Right ventricle myocardium superior (tissue), 1 donor: ENCODE results near the gene KCNJ13. TPM values are rescaled to one million over a fixed set of nuclear protein-coding genes. Genes with fewer than 3 reads are reported as not detected.
"Not testable (repeated sequence)": the region's sequence is repeated elsewhere in the genome, so short reads cannot be mapped to it uniquely, and the experiment has no call there.

ENCODE experiments used
- ATAC-seq: fragments of 200-7000 bp; cut with Tn5 transposase; one replicate; pipeline ENCODE4 v1.9.1; 2020; ENCODE audit warnings: mild to moderate bottlenecking; ENCODE audit not compliant: poor library complexity
- DNase-seq: peaks from one replicate; pipeline ENCODE4 v3.0.0-alpha.2; 2020
- intact Hi-C: fragments of 100-400 bp; cut with DNase I; formaldehyde crosslinking; loops from one replicate; pipeline ENCODE4 v1.11.2; 2022
- total RNA-seq: library from RNA; stranded (reverse); fragmentation: NEBNext Ultra II Directional; extraction: Animal tissue kit (Norgen Biotek cat#: 25700); gene quantifications from one replicate; pipeline ENCODE4 v1.2.1, GENCODE V29; 2021
- donor health status: DM: no; HTN: yes; CAD: no; lungs with severe emphysema.

The KCNJ13 gene
- total RNA-seq, 1 donor from 2014 or later, result not detected

GRCh38 chr2:232772531-232772930 lies 3.8 kb downstream of the KCNJ13 start:
- ATAC-seq (no peak), DNase-seq (no peak)
- intact Hi-C loops, result no loop called here

DNA sequence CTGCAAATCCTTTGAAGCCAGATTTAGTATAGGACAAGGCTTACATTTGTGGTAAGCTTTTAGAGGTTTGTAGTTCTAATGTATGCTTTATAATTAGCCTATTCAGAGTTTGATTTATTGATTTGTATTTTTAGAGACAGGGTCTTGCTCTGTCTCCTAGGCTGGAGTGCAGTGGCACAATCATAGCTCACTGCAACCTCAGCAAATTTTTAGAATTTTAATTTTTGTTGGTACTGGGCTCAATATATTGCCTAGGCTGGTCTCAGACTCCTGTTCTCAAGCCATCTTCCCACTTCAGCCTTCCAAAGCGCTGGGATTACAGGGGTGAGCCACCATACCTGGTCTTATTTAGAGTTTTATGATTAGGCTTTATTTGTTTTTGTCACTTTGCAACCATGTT lies 4.5 kb downstream of the KCNJ13 start:
- DNase-seq, result no peak
- no peak for ATAC-seq
- intact Hi-C loops, result no loop called here

- intact Hi-C loops, result no loop called here
- DNase-seq (no peak), ATAC-seq (no peak)
Measured at GRCh38 chr2:232770207-232770606, 6.2 kb downstream of the KCNJ13 start.

DNA sequence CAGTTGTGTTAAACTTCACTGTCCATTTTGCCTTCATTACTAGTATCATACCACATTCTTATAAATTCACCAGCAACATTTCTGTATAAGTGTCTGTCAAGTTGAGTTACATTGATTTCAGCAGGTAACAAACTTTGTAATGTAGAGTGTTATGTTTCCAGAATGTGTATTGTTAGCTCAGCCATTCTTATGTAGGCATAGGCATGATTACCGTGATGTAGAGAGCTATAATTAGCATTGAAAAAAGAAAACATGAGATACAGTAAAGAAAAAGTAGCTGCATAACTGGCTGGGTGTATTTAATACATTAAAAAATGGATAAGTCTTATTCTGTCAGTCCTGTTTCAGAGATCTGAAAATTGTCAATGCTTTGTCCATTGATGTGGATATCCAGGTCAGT lies 8.5 kb downstream of the KCNJ13 start:
- intact Hi-C loops, result no loop called here

DNA sequence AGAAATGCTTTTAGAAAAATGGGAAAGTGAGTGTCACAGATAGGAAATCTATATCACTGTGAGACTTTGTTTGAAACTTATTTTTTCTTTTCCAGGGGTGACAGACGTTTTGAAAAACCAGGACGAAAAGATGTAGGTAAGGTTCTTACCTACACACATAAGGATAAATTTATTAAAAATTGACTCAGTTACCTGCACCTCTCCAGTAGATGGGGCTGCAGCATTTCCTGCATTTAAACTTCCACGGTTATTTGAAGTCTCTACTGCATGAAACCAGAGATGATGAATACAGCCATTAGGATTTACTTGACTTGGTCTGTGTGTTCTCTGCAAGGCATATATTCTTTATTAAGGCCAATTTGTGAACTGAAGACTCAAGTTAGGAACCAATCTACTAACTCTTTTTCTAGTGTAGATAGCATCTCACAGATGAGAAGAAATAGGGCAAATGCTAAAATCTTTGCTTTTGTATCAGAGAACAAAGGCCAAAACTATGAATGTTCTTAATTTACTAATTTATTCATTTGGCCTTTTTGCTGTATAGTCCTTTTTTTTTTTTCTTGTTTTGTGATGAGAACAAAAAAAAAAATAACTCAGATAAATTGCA lies 15.0 kb downstream of the KCNJ13 start:
- DNase-seq, result no peak
- intact Hi-C loops, result no loop called here
- no peak for ATAC-seq

More for the DNA sequence above, 8.5 kb downstream of the KCNJ13 start:
- DNase-seq, result no peak
- ATAC-seq, result no peak

- no peak for ATAC-seq
Measured at GRCh38 chr2:232757905-232758304, 18.5 kb downstream of the KCNJ13 start.

DNA sequence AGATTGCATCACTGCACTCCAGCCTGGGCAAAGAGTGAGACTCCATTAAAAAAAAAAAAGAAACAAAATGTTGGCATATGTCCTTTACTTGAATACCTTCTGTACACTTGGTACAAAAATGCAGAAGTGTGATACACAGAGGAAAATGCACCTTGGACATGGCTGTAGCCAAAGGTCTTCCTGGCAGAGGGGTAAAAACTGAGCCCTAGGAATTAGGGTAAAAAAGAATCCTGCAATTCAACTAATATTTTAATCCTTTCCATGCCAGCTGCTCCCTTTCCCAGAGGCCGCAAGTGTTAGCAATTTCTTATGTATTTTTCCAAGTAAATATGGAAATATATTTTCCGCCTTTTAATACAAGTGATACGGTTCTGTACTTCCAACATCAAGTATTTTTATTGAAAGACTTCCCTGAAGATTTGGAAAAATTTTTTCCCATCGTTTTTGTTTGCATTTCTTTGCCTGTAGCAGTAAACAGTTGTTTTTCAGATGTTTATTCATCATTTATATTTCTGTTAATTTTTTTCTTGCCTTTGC lies 26.2 kb downstream of the KCNJ13 start:
- no peak for ATAC-seq
- intact Hi-C loops, result no loop called here
- no peak for DNase-seq

More at GRCh38 chr2:232757905-232758304, 18.5 kb downstream of the KCNJ13 start:
- DNase-seq, result no peak
- intact Hi-C loops, result no loop called here

DNA sequence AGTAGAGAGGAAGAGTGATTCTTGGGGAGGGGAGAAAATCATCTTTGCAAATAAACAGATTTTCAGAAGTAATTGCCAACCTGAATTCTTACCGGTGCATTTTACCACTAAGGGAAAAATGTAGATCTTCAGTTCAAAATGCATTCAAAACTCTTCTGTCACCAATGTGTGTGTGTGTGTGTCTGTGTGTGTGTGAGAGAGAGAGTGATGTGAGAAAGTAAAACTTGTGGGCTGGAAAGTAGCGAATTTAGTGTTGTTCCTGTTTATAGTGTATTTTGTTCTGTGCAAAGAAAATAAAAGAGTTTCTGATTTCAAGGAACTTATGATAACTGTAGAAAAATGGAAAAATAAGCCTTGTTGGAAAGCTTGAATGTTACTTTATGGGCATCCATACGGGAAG lies 27.0 kb downstream of the KCNJ13 start:
- no peak for DNase-seq
- ATAC-seq, result no peak
- intact Hi-C loops, result no loop called here

DNA sequence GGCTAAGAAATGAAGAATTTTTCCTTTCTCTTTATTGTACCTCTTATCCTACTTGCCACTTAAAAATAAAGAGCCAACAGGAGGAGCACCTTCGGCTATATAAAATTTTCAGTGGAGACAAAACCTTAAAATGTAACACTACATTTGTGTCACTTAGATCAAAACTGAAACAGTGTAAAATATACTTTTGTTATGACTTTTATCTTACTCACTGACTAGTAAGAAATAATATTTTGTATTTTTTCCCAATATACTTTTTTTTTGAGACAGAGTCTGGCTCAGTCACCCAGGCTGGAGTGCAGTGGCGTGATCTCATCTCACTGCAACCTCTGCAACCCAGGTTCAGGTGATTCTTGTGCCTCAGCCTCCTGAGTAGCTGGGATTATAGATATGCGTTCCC lies 28.3 kb downstream of the KCNJ13 start:
- DNase-seq, result no peak
- ATAC-seq, result no peak
- intact Hi-C loops, result no loop called here

DNA sequence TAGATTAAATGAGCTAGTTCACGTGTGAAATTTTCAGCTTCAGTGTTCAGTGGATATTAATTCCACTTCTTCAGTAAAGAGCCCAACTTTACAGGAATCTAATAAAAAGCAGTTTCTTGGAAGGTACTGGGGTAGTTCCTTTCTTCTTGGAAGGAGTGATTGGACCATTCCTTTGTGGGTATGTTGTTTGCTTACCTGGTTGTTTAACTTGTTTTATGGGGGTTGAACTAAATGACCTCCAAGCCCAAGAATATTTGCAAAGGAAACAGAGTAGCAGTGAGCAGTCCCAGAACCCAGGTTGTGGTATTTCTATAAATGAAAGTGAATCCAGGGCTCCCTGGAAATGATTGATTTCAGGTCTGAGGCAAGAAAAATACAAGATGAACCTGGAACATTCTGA lies 31.4 kb downstream of the KCNJ13 start:
- no peak for ATAC-seq
- intact Hi-C loops, result no loop called here

DNA sequence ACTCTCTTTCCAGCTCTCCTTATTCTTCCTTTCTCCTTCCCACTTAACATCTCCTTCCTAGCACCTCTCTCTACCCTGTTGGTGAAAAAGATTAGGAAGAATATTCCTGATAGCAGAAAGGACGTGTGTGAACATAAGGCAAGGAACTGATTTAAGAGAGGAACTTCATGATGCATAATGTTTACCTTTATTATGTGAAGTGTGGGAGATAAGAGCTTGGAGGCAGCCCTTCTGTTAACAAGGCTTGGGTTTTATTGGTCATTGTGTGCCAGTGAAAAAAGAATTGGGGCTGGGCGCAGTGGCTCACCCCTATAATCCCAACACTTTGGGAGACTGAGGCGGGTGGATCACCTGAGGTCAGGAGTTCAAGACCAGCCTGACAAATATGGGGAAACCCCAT lies 34.4 kb downstream of the KCNJ13 start:
- intact Hi-C loops, result no loop called here
- ATAC-seq (no peak), DNase-seq (no peak)

More for the DNA sequence above, 31.4 kb downstream of the KCNJ13 start:
- no peak for DNase-seq

- intact Hi-C loops, result no loop called here
- ATAC-seq, result no peak
- no peak for DNase-seq
Measured at GRCh38 chr2:232741294-232741693, 35.1 kb downstream of the KCNJ13 start.

DNA sequence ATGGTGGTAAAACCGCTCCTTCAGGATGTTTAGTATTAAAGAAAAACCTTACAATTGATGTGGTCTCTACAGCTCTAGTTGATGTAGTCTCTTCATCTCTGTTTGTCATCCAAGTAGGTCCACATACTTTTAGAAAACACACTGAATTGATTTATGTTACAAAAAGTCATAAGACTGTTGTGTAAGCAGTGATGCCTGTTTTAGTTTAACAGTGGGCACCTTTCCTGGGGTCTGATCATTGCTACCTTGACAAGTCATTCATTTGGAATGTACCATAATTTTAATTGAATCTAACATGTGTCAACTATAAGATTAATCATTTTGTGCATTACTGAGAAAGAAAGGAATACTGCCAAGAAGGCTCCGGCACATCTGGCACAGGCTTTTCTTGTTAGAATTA lies 44.9 kb downstream of the KCNJ13 start:
- ATAC-seq (no peak), DNase-seq (no peak)
- intact Hi-C loops, result no loop called here

GRCh38 chr2:232728785-232729184 lies 47.6 kb downstream of the KCNJ13 start:
- no peak for ATAC-seq
- no peak for DNase-seq
- intact Hi-C loops, result no loop called here

DNA sequence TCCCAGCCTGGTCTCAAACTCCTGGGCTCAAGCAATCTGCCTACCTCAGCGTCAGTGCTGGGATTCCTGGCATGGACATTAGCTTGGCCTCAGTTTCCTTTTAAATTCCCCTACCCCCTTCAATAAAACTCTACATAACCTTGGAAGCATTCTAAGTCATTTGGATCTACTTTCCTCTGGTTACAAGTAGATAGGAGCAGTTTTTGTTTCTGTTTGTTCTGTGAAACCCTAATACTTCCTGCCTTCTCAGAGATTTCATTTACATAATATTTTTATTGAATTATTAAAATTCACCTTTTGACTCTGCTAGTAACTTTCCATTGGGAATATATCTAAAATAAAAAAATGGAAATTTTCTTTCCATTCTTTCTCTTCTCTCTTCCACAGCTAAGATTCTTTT lies 53.3 kb downstream of the KCNJ13 start:
- no peak for ATAC-seq
- intact Hi-C loops, result no loop called here
- DNase-seq, result no peak

- DNase-seq, result no peak
- intact Hi-C loops, result no loop called here
- no peak for ATAC-seq
Measured at GRCh38 chr2:232721882-232722281, 54.5 kb downstream of the KCNJ13 start.

DNA sequence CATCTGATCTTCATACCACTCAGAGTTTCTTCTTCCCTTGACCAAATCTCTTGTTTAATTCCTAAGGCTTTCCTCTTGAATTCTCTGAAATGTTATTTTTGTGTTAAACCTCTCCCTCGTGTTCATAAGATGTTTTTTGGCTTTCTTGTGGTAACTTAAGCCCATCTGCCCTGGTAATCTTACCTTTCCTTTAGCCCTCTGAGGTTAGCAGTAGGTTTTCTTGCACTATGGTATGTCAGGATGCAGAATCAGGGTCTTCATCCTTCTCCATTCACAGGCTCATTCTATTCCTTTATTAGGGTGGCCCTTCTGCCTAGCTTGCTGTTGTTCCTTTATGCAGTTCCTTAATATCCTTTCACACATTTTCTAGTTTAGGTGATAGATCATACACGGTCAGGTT lies 55.1 kb downstream of the KCNJ13 start:
- ATAC-seq (no peak), DNase-seq (no peak)
- intact Hi-C loops, result no loop called here

DNA sequence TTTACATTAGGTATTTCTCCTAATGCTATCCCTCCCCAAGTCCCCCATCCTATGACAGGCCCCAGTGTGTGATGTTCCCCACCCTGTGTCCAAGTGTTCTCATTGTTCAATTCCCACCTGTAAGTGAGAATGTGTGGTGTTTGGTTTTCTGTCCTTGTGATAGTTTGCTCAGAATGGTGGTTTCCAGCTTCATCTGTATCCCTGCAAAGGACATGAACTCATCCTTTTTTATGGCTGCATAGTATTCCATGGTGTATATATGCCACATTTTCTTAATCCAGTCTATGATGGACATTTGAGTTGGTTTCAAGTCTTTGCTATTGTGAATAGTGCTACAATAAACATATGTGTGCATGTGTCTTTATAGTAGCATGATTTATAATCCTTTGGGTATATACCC lies 56.3 kb downstream of the KCNJ13 start:
- intact Hi-C loops, ATAC-seq, DNase-seq: not testable (repeated sequence)
